ENCODE measurements around the gene FANCE. TPM values are rescaled to one million over a fixed set of nuclear protein-coding genes. Genes with fewer than 3 reads are reported as not detected.

The FANCE gene
- 10 to 100 TPM; 11.7 to 13.0 TPM for total RNA-seq

GRCh38 chr6:35452183-35453090, at the start of gene FANCE:
Gene FANCE, plus strand, starts transcription at chr6:35452338. Its CDS starts 208 bp downstream, at chr6:35452546.
- H3K4me3 Mint-ChIP-seq, result peak within 1 kb of the TSS; percentile 81
- no peaks in the 10 kb centered on the region for H3K9me3 Mint-ChIP-seq
- H3K4me1 Mint-ChIP-seq, result peaks cover 48% of the 10 kb centered on the region
- H3K27me3 Mint-ChIP-seq, result peaks cover 9% of the 10 kb centered on the region
- peak within 1 kb of the TSS; percentile 75 for H3K27ac Mint-ChIP-seq
- ChIA-PET POLR2A (no interaction called here), CTCF (interaction anchor here (0.7 to 7.0 kb wide), 13 partner anchors 13 to 157 kb away, joined by 3 to 65 read pairs (median 3); partner anchors contain the start of gene PPARD)
- peaks cover 13% of the 10 kb centered on the region for H3K36me3 Mint-ChIP-seq (ENCODE audit: low read depth)
- DNase-seq, result peak; percentile 91

- ChIA-PET POLR2A (no interaction called here), CTCF (no interaction called here)
- peaks cover 5% of the 10 kb centered on the region for H3K36me3 Mint-ChIP-seq (ENCODE audit: low read depth)
- DNase-seq, result no peak
- H3K27me3 Mint-ChIP-seq, result no peaks in the 10 kb centered on the region
- no peaks in the 10 kb centered on the region for H3K9me3 Mint-ChIP-seq
- no peak overlapping the region for H3K4me3 Mint-ChIP-seq
- no peak overlapping the region for H3K27ac Mint-ChIP-seq
- peaks cover 14% of the 10 kb centered on the region for H3K4me1 Mint-ChIP-seq
These were observed 49.3 kb upstream of the FANCE start for GRCh38 chr6:35402856-35403191.

GRCh38 chr6:35403544-35404442, 48.3 kb upstream of the FANCE start:
- H3K4me3 Mint-ChIP-seq, result no peak overlapping the region
- H3K4me1 Mint-ChIP-seq, result peaks cover 10% of the 10 kb centered on the region
- no peaks in the 10 kb centered on the region for H3K27me3 Mint-ChIP-seq
- ChIA-PET POLR2A (no interaction called here), CTCF (interaction anchor here (0.6 to 2.8 kb wide), 6 partner anchors 8 to 241 kb away, joined by 3 to 12 read pairs (median 3); no protein-coding TSS in a partner anchor)
- no peaks in the 10 kb centered on the region for H3K36me3 Mint-ChIP-seq (ENCODE audit: low read depth)
- DNase-seq, result no peak
- peak overlapping the region; percentile 16 for H3K27ac Mint-ChIP-seq
- H3K9me3 Mint-ChIP-seq, result no peaks in the 10 kb centered on the region

- ChIA-PET CTCF (interaction anchor here (0.8 to 2.8 kb wide), 7 partner anchors 8 to 58 kb away, joined by 3 to 12 read pairs (median 3); no protein-coding TSS in a partner anchor), POLR2A (no interaction called here)
- Mint-ChIP-seq H3K27ac (no peak overlapping the region), H3K9me3 (no peaks in the 10 kb centered on the region), H3K36me3 (ENCODE audit: low read depth) (peaks cover 12% of the 10 kb centered on the region), H3K27me3 (no peaks in the 10 kb centered on the region), H3K4me1 (peaks cover 27% of the 10 kb centered on the region), H3K4me3 (no peak overlapping the region)
- DNase-seq, result no peak
These were observed 45.2 kb upstream of the FANCE start for GRCh38 chr6:35406711-35407485.

- no peak for DNase-seq
- Mint-ChIP-seq H3K27ac (no peak overlapping the region), H3K36me3 (ENCODE audit: low read depth) (peaks cover 25% of the 10 kb centered on the region), H3K4me3 (no peak overlapping the region), H3K4me1 (peaks cover 32% of the 10 kb centered on the region), H3K27me3 (no peaks in the 10 kb centered on the region), H3K9me3 (no peaks in the 10 kb centered on the region)
- ChIA-PET CTCF (interaction anchor here (0.6 to 1.1 kb wide), 2 partner anchors 8 to 13 kb away, joined by 3 to 4 read pairs; no protein-coding TSS in a partner anchor), POLR2A (no interaction called here)
These were observed 42.9 kb upstream of the FANCE start for GRCh38 chr6:35409245-35409644.

GRCh38 chr6:35410131-35410530, 42.0 kb upstream of the FANCE start:
- no peaks in the 10 kb centered on the region for H3K27me3 Mint-ChIP-seq
- peak overlapping the region; percentile 79 for H3K27ac Mint-ChIP-seq
- peak overlapping the region; percentile 51 for H3K4me3 Mint-ChIP-seq
- POLR2A ChIA-PET, result no interaction called here
- no peaks in the 10 kb centered on the region for H3K9me3 Mint-ChIP-seq
- peaks cover 32% of the 10 kb centered on the region for H3K36me3 Mint-ChIP-seq (ENCODE audit: low read depth)
- peaks cover 41% of the 10 kb centered on the region for H3K4me1 Mint-ChIP-seq
- no peak for DNase-seq
- CTCF ChIA-PET, result no interaction called here

GRCh38 chr6:35411066-35411465, 41.1 kb upstream of the FANCE start:
- Mint-ChIP-seq H3K27me3 (no peaks in the 10 kb centered on the region), H3K4me3 (peak overlapping the region; percentile 51), H3K27ac (peak overlapping the region; percentile 79), H3K36me3 (ENCODE audit: low read depth) (peaks cover 39% of the 10 kb centered on the region), H3K4me1 (peaks cover 48% of the 10 kb centered on the region), H3K9me3 (no peaks in the 10 kb centered on the region)
- DNase-seq, result peak; percentile 45
- ChIA-PET POLR2A (no interaction called here), CTCF (interaction anchor here (0.6 to 1.6 kb wide), 6 partner anchors 9 to 516 kb away, joined by 3 to 4 read pairs (median 4); no protein-coding TSS in a partner anchor)

GRCh38 chr6:35412102-35412501, 40.0 kb upstream of the FANCE start:
- POLR2A ChIA-PET, result no interaction called here
- no peaks in the 10 kb centered on the region for H3K9me3 Mint-ChIP-seq
- H3K4me3 Mint-ChIP-seq, result no peak overlapping the region
- peaks cover 43% of the 10 kb centered on the region for H3K36me3 Mint-ChIP-seq (ENCODE audit: low read depth)
- no peak for DNase-seq
- H3K27ac Mint-ChIP-seq, result no peak overlapping the region
- no peaks in the 10 kb centered on the region for H3K27me3 Mint-ChIP-seq
- peaks cover 55% of the 10 kb centered on the region for H3K4me1 Mint-ChIP-seq
- CTCF ChIA-PET, result interaction anchor here (0.9 to 1.6 kb wide), 6 partner anchors 8 to 93 kb away, joined by 3 to 4 read pairs (median 4); no protein-coding TSS in a partner anchor

- H3K4me1 Mint-ChIP-seq, result peaks cover 72% of the 10 kb centered on the region
- no peak overlapping the region for H3K4me3 Mint-ChIP-seq
- H3K27me3 Mint-ChIP-seq, result no peaks in the 10 kb centered on the region
- DNase-seq, result no peak
- POLR2A ChIA-PET, result no interaction called here
- no peak overlapping the region for H3K27ac Mint-ChIP-seq
- no peaks in the 10 kb centered on the region for H3K9me3 Mint-ChIP-seq
- peaks cover 55% of the 10 kb centered on the region for H3K36me3 Mint-ChIP-seq (ENCODE audit: low read depth)
- CTCF ChIA-PET, result interaction anchor here (2.1 kb wide), 1 partner anchor 9 kb away, joined by 12 read pairs; no protein-coding TSS in a partner anchor
These were observed 38.2 kb upstream of the FANCE start for GRCh38 chr6:35413911-35414310.

- H3K9me3 Mint-ChIP-seq, result no peaks in the 10 kb centered on the region
- no peaks in the 10 kb centered on the region for H3K27me3 Mint-ChIP-seq
- peak overlapping the region; percentile 55 for H3K27ac Mint-ChIP-seq
- CTCF ChIA-PET, result interaction anchor here (0.6 to 2.1 kb wide), 3 partner anchors 10 to 37 kb away, joined by 3 to 12 read pairs (median 5); partner anchors contain the start of gene FANCE
- DNase-seq, result peak; percentile 18
- peaks cover 76% of the 10 kb centered on the region for H3K4me1 Mint-ChIP-seq
- no peak overlapping the region for H3K4me3 Mint-ChIP-seq
- POLR2A ChIA-PET, result no interaction called here
- peaks cover 60% of the 10 kb centered on the region for H3K36me3 Mint-ChIP-seq (ENCODE audit: low read depth)
These were observed 36.9 kb upstream of the FANCE start for GRCh38 chr6:35415065-35415891.

- H3K9me3 Mint-ChIP-seq, result no peaks in the 10 kb centered on the region
- POLR2A ChIA-PET, result no interaction called here
- no peaks in the 10 kb centered on the region for H3K27me3 Mint-ChIP-seq
- peaks cover 51% of the 10 kb centered on the region for H3K36me3 Mint-ChIP-seq (ENCODE audit: low read depth)
- peak overlapping the region; percentile 84 for H3K27ac Mint-ChIP-seq
- DNase-seq, result peak; percentile 26
- CTCF ChIA-PET, result interaction anchor here (1.1 to 3.1 kb wide), 5 partner anchors 10 to 90 kb away, joined by 3 to 10 read pairs (median 5); partner anchors contain the start of gene PPARD
- peaks cover 60% of the 10 kb centered on the region for H3K4me1 Mint-ChIP-seq
- no peak overlapping the region for H3K4me3 Mint-ChIP-seq
These were observed 34.0 kb upstream of the FANCE start for GRCh38 chr6:35417979-35418661.
